Measurements from ENCODE around the gene DHRS7B. TPM values are rescaled to one million over a fixed set of nuclear protein-coding genes. Genes with fewer than 3 reads are reported as not detected.

The DHRS7B gene
- 21.0 and 33.7 TPM in 2 replicates for total RNA-seq

GRCh38 chr17:21126645-21127508 lies at the start of gene DHRS7B:
Gene DHRS7B, plus strand, starts transcription at chr17:21126964. Its CDS starts 8 bp downstream, at chr17:21126972.

GRCh38 chr17:21214015-21214776 lies 87.4 kb downstream of the DHRS7B start, which contains the start of gene TMEM11:
Gene TMEM11, minus strand, starts transcription at chr17:21214161. Its CDS starts 9 bp downstream, at chr17:21214152.

Other genes with a start within 250 kb of the DHRS7B start
- gene USP22, start 84.0 kb upstream of the DHRS7B start, total RNA-seq = 141 and 166 TPM in 2 replicates
- 16.0 and 20.2 TPM in 2 replicates for gene TMEM11, start 87.2 kb downstream of the DHRS7B start, total RNA-seq
- gene NATD1, start 126.4 kb downstream of the DHRS7B start, total RNA-seq = 15.4 and 15.5 TPM in 2 replicates
- 19.6 and 22.2 TPM in 2 replicates for gene MAP2K3, start 157.7 kb downstream of the DHRS7B start, total RNA-seq
- gene KCNJ12, start 249.4 kb downstream of the DHRS7B start, total RNA-seq = 0.20 and 0.81 TPM in 2 replicates

Data from cardiac ventricle fibroblast (primary cell).